ENCODE results near the gene ABHD2. TPM values are rescaled to one million over a fixed set of nuclear protein-coding genes. Genes with fewer than 3 reads are reported as not detected.

ABHD2 gene
- total RNA-seq, 1 donor from 2014 or later = 68.2 TPM

DNA sequence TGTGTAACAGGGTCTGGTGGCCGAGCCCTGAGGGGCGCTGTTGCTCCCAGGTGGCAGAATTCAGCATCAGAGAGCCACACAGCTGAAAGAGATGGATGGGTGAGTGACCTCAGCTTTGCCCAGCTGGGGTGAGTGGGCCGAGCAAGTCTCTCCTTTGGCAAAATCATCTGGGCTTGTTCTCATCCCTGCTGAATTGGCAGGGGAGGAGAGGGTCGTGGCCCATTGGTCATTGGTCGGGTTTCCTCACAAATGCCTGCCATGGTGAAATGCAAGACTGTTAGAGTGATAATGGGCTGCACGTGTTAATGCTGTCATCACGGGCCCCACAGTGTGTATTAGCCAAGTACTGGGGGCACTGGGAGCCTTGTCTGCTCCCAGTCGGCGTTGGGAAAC, 15.9 kb downstream of the ABHD2 start:
- Histone ChIP-seq H3K4me3 (peak overlapping the region; percentile 56), H3K36me3 (peaks cover 15% of the 10 kb centered on the region), H3K4me1 (peaks cover 100% of the 10 kb centered on the region), H3K27ac (replicated peaks) (peak overlapping the region; percentile 95), H3K27me3 (ENCODE audit: low read depth) (no peaks in the 10 kb centered on the region), H3K9me3 (replicated peaks) (no peaks in the 10 kb centered on the region)
- TF ChIP-seq, protein P1, sequence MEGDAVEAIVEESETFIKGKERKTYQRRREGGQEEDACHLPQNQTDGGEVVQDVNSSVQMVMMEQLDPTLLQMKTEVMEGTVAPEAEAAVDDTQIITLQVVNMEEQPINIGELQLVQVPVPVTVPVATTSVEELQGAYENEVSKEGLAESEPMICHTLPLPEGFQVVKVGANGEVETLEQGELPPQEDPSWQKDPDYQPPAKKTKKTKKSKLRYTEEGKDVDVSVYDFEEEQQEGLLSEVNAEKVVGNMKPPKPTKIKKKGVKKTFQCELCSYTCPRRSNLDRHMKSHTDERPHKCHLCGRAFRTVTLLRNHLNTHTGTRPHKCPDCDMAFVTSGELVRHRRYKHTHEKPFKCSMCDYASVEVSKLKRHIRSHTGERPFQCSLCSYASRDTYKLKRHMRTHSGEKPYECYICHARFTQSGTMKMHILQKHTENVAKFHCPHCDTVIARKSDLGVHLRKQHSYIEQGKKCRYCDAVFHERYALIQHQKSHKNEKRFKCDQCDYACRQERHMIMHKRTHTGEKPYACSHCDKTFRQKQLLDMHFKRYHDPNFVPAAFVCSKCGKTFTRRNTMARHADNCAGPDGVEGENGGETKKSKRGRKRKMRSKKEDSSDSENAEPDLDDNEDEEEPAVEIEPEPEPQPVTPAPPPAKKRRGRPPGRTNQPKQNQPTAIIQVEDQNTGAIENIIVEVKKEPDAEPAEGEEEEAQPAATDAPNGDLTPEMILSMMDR (IDR thresholded peaks at IDR 0.05; ENCODE audit: borderline replicate concordance) = no peak
- intact Hi-C loops (cut with micrococcal nuclease) = no loop called here
- DNase-seq = peak; percentile 51

DNA sequence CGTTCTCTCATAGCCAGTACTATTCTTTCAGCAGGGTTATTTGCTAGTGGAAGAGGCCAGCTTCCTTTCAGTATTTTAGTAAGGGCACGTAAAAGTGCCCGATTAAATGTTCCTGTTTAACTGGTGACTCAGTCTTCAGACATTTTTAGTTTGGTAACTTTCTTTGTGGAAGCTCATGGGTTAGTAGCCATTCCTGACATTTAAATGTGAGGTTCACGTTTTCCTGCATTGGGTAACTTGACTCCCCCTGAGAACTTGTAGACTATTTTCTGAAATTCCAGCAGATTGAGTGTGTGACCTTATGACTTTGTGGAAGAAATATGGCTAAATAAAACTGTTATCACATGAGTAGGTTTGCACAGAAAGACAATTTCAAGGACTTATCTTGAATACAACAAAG, 16.9 kb downstream of the ABHD2 start:
- Histone ChIP-seq H3K27me3 (ENCODE audit: low read depth) (no peaks in the 10 kb centered on the region), H3K4me3 (peak overlapping the region; percentile 56), H3K9me3 (replicated peaks) (no peaks in the 10 kb centered on the region), H3K27ac (replicated peaks) (peak overlapping the region; percentile 95), H3K36me3 (peaks cover 15% of the 10 kb centered on the region), H3K4me1 (peaks cover 100% of the 10 kb centered on the region)
- intact Hi-C loops (cut with micrococcal nuclease) = no loop called here
- no peak for DNase-seq
- TF ChIP-seq, protein P1 (IDR thresholded peaks at IDR 0.05; ENCODE audit: borderline replicate concordance) = no peak

DNA sequence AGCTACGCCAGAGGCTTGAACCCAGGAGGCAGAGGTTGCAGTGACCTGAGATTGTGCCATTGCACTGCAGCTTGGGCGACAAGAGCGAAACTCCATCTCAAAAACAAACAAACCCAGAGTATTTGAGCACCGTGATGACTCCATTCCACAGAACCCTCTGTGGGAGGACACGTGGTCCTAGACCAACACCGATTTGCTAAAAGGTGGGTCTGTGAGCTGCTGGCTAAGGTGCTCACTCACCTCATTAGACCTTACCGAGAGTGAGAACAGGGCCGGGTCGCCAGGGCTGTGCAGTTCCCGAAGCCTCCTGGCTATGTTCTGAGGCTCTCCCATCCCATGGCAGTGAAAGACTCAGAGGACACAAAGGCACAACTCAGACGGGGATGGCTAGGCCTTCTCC, 17.9 kb downstream of the ABHD2 start:
- TF ChIP-seq, protein P1 (IDR thresholded peaks at IDR 0.05; ENCODE audit: borderline replicate concordance) = no peak
- H3K36me3 ChIP-seq = peaks cover 15% of the 10 kb centered on the region
- peak overlapping the region; percentile 56 for H3K4me3 ChIP-seq
- no peaks in the 10 kb centered on the region for H3K9me3 ChIP-seq (replicated peaks)
- H3K27ac ChIP-seq (replicated peaks) = peak overlapping the region; percentile 95
- H3K4me1 ChIP-seq = peaks cover 100% of the 10 kb centered on the region
- no peaks in the 10 kb centered on the region for H3K27me3 ChIP-seq (ENCODE audit: low read depth)
- no peak for DNase-seq
- intact Hi-C loops (cut with micrococcal nuclease) = no loop called here

DNA sequence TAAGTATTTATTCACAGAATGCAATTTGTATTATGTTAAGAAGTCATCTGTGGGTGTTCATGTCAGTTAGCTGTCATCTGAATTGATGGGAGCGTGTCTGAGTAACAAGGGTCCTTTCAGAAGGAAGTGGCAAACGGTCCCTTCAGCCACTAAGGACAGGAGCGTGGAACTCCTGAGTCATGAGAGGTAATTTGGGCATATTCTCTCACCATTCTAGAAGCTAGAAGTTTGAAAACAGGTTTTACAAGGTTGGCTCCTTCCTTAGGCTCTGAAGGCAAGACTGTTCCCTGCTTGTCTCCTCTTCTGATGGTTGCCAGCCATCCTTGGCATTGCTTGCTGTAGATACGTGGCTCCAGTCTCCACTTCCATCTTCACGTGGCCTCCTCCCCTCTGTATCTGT, 19.7 kb downstream of the ABHD2 start:
- Histone ChIP-seq H3K27me3 (ENCODE audit: low read depth) (no peaks in the 10 kb centered on the region), H3K4me3 (peak overlapping the region; percentile 56), H3K4me1 (peaks cover 100% of the 10 kb centered on the region), H3K27ac (replicated peaks) (peak overlapping the region; percentile 95), H3K9me3 (replicated peaks) (no peaks in the 10 kb centered on the region), H3K36me3 (peaks cover 15% of the 10 kb centered on the region)
- no peak for DNase-seq
- TF ChIP-seq, protein P1 (IDR thresholded peaks at IDR 0.05; ENCODE audit: borderline replicate concordance) = no peak
- intact Hi-C loops (cut with micrococcal nuclease) = no loop called here

DNA sequence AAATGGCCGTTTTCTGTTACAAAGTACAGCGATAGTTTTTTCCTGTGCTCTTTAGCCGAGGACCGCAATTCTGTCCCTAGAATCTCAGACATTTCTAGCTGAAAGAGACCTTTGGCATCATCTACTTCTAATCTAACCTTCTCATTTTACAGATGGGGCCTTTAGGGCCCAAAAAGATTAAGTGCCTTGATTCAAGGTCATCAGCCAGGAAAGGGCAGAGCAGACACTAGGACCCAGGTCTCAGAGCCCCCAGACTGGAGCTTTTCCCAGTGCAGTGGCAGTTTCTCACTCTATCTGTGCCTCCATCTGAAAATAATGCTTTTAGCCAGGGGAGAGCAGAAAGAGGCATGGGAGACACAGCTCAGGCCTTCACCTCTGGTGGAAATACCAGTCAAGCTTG, 20.6 kb downstream of the ABHD2 start:
- TF ChIP-seq, protein P1 (IDR thresholded peaks at IDR 0.05; ENCODE audit: borderline replicate concordance) = no peak
- H3K36me3 ChIP-seq = peaks cover 12% of the 10 kb centered on the region
- H3K9me3 ChIP-seq (replicated peaks) = no peaks in the 10 kb centered on the region
- H3K27me3 ChIP-seq (ENCODE audit: low read depth) = no peaks in the 10 kb centered on the region
- peaks cover 100% of the 10 kb centered on the region for H3K4me1 ChIP-seq
- DNase-seq = no peak
- peak overlapping the region; percentile 95 for H3K27ac ChIP-seq (replicated peaks)
- intact Hi-C loops (cut with micrococcal nuclease) = no loop called here
- no peak overlapping the region for H3K4me3 ChIP-seq

DNA sequence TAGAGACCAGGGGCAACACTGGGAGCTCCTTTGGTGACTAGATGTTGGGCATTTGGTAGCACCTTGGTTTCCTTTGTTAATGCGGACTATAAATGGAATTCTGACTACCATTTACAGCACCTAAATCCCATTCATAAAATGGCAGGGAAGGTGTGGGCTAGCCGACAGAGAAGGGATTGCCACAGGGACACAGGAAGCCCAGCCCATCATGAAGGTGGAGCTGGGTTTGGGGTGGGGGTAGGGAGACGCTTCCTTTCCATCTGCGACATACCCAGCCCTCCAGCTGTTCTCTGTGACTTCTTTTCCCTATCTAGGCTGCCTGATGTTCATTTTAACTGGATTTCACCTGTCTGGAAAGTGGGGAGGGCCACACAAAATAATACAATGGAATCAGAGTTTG, 21.0 kb downstream of the ABHD2 start:
- TF ChIP-seq, protein P1 (IDR thresholded peaks at IDR 0.05; ENCODE audit: borderline replicate concordance) = no peak

More for the DNA sequence above, 21.0 kb downstream of the ABHD2 start:
- intact Hi-C loops (cut with micrococcal nuclease) = no loop called here
- H3K4me3 ChIP-seq = no peak overlapping the region
- H3K36me3 ChIP-seq = peaks cover 12% of the 10 kb centered on the region
- H3K27ac ChIP-seq (replicated peaks) = peak overlapping the region; percentile 95
- no peaks in the 10 kb centered on the region for H3K9me3 ChIP-seq (replicated peaks)
- H3K27me3 ChIP-seq (ENCODE audit: low read depth) = no peaks in the 10 kb centered on the region
- DNase-seq = no peak
- H3K4me1 ChIP-seq = peaks cover 100% of the 10 kb centered on the region

All from left ventricle myocardium inferior (tissue), 1 donor.